NB4 (cell line): Measurements from ENCODE around the gene ASXL1.

Source experiments
- MYC ChIP-seq: IDR thresholded peaks from 2 replicates; pipeline ENCODE4 v1.6.1; 2011; ENCODE audit warnings: low read depth, low read length
- POLR2A ChIP-seq: IDR thresholded peaks from 2 replicates; pipeline ENCODE4 v1.6.1; 2011; ENCODE audit warnings: mild to moderate bottlenecking; ENCODE audit not compliant: insufficient read length; ENCODE audit errors: extremely low read depth
- TF ChIP-seq, protein P1 (sequence below): IDR thresholded peaks from one replicate; pipeline ENCODE4 v1.5.1; 2012; ENCODE audit warnings: low read depth, low read length
- TF ChIP-seq, protein P2 (sequence below): IDR thresholded peaks from 2 replicates; pipeline ENCODE4 v1.6.1; 2011; ENCODE audit warnings: low read depth, low read length

- TF ChIP-seq, protein P1, sequence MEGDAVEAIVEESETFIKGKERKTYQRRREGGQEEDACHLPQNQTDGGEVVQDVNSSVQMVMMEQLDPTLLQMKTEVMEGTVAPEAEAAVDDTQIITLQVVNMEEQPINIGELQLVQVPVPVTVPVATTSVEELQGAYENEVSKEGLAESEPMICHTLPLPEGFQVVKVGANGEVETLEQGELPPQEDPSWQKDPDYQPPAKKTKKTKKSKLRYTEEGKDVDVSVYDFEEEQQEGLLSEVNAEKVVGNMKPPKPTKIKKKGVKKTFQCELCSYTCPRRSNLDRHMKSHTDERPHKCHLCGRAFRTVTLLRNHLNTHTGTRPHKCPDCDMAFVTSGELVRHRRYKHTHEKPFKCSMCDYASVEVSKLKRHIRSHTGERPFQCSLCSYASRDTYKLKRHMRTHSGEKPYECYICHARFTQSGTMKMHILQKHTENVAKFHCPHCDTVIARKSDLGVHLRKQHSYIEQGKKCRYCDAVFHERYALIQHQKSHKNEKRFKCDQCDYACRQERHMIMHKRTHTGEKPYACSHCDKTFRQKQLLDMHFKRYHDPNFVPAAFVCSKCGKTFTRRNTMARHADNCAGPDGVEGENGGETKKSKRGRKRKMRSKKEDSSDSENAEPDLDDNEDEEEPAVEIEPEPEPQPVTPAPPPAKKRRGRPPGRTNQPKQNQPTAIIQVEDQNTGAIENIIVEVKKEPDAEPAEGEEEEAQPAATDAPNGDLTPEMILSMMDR = no peak
- no peak for TF ChIP-seq POLR2A
- TF ChIP-seq, protein P2, sequence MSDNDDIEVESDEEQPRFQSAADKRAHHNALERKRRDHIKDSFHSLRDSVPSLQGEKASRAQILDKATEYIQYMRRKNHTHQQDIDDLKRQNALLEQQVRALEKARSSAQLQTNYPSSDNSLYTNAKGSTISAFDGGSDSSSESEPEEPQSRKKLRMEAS = no peak
- TF ChIP-seq MYC = no peak
Measured at GRCh38 chr20:32462900-32463641, 104.9 kb downstream of the ASXL1 start.
